ENCODE results near the gene WDR33.

WDR33 gene

DNA sequence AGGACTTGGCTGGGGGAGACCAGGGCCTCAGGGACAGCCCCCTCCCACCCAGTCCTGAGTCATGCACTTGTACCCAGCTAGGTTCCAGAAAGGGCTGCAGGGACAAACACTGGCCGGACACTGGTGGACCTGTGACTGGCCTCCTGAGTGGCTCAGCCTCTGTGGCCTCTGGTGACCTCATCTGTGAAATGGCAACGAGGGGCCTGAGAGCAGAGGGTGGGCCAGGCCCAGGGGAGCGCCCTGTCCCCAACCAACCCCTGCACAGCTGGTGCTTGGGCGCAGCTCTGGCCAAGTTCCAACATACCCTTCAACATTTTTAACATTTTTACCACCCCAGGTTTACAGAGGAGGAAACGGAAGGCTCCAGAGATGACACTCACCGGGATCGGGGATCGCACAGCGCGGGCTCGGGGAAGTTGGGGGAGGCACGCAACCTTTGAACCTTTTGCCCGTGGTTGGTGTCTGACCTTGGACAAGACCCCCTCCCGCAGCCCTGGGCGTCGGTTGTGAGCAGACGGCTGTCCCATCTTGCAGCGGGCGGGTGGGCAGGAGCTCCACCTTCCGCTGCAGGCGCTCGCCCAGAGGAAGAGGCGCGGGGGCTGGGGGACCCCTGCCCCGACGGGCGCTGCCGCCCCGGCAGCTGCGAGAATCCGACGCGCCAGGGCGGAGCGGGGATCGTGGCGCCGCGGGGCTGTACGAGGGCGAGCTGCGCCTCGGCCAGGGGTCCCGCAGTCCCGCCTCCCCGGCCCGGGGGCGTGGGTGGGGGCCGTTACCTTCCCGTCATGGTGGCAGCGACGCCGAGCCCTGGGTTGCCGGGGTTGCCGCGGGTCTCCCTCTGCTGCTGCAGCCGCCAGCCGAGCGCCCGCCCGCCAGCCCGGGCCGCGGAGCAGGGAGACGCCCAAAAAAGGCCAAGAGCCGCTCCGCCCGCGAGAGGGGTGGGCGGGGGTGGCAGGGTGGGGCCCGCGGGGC lies 136.4 kb downstream of the WDR33 start:
- peak overlapping the region; percentile 47 for H3K4me3 ChIP-seq (ENCODE audit: low read depth, low read length)

DNA sequence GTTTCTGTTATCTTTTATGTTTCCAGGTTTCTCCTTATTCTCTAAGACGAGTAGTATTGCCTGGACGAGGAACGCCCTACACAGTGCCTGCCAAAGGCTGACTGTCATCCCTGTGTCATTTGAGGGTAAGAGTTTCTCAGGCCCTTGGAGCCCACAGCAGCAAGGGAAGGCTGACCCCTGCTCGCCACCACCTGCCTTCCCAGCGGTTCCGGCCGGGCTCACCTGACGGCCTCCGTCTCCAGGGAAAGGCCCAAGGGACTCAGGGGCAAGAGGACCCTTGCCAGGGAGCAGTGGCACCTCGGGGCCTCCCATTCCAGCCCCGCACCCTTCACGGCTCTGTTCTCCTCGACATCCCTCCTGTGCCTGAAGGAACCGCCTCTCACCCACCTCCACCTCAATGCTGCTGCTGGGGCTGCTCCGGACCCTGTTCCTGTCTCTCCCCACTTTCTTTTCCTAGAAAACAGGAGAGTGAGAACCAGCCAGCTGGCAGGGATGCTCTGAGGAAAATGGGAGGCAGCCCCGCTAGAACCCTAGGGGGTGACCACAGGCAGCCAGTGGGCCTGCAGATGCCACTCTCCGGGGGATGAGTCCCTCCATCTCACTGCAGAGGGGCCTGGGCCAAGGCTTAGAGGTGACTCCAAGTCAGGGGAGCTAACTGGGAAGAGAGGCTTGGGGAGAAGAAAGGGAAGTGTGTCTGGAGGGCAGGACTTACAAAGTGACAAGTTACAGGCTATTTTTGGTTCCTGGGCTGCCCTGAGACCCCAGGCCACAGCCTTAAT lies 137.5 kb downstream of the WDR33 start:
- no peak overlapping the region for H3K4me3 ChIP-seq (ENCODE audit: low read depth, low read length)

DNA sequence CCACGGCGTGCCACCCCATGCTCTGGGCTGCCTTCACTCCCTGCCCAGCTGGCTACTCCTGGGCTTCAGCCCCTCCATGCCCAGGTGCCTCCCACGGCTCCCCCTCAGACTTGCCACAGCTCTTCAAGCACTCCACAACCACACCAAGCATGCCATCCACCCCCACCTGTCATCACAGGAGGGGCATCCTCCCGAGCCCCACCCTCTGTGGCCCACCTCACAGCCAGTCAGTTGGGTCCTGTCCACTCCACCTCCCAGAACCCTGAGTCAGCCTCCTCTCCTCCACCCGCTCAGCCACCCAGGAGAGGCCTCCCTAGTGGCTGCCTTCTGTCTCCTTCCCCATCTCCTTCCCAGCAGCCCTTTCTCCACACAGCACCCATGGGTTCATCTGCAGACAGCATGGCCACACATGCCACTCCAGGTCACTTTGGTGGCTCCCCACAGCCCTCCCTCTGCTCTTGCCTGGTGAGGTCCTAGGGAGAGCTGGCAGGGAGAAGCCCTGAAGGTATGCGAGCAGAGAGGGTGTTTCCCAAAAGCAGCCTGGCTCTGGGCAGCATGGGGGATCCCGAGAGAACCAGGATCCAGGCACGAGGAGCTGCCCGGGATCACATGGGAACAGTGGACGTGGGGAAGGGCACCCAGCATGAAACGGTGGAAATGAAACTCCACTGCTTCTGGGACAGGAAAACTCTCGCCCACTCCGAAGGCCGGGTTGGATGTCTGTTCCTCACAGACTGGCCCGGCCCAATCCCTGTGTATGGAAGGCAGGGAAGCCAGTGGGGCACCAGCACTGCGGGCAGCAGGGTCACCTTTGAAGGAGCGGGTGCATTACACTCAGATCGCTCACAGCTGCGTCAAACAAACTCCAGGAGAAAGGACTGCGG lies 138.4 kb downstream of the WDR33 start:
- no peak overlapping the region for H3K4me3 ChIP-seq (ENCODE audit: low read depth, low read length)

DNA sequence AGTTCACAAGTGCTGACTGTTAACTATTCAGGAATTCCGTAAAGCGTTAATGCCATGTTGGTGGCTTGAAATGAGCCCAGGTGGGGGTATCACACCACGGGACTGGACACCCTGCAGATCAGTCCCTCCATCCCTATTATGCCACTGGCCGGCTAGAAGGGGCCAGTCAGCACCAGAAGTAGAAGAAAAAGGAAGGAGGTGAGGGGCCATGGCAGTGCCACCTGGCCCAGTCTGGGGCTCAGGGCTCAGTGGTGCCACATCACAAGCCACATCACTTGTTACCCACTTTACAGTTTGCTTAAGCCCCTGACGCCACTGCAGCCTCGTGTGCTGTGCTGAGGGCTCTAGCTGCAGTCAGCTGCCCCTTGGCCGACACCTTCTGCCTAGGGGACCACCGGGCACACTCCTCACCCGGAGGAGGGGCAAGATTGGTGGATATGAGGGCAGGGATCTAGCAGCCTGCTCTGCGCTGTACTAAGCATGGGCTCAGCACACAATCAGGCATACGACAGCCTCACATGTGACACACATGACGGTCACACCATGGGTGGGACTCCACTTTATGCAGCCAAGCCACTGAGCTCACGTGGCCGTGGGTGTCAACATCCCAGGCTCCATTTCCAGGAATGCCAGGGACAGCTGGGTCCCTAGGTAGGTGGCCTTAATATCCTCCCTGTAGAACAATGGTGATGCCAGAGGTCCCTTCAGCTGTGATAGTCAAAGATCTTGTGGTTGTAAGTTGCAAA lies 139.2 kb downstream of the WDR33 start:
- no peak overlapping the region for H3K4me3 ChIP-seq (ENCODE audit: low read depth, low read length)

DNA sequence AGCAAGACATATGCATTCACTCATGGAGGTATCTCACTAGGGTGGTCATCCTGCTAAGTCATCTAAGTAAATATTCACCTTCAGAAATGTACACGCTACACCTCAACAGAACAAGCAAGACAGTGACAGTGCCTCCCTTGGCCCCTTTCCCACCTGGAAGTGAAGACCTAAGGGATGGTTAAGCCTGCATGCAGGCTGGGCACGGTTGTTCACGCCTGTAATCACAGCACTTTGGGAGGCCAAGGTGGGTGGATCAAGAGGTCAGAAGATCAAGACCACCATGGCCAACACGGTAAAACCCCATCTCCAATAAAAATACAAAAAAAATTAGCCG lies 140.0 kb downstream of the WDR33 start:
- H3K4me3 ChIP-seq (ENCODE audit: low read depth, low read length) = no peak overlapping the region

DNA sequence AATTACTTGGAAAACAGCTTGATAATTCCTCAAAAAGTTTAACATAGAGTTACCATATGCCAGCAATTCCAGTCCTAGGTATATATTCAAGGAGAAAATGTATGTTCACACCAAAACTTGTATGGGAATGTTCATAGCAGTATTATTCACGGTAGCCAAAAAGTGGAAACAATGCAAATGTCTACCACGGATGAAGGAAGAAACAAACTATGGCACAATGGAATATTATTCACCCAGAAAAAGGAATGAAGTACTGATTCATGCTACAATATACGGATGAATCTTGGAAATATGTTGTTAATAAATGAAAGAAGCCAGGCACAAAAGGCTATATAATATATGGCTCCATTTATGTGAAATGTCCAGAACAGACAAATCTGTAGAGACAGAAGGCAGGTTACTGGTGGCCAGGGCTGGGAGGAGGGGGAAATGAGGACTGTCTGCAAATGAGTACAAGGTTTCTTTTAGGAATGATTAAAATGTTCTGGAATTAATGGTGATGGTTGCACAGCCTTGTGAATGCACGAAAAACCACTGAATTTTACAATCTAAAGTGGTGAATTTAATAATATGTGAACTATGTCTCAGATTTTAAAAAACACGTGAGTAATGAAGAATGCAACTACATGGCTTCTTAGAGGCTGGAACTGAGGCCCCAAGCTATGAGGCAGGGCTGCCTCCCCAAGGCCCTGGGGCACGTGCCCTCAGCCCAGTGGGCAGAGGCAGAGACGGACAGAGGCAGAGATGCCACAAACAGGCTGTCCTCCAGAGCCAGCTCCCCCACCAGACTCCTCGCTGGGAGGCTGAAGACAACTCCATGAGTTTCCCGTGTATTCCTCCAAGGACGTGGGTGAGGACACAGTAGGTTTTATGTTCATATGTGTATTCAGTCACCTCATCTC lies 140.7 kb downstream of the WDR33 start:
- no peak overlapping the region for H3K4me3 ChIP-seq (ENCODE audit: low read depth, low read length)

DNA sequence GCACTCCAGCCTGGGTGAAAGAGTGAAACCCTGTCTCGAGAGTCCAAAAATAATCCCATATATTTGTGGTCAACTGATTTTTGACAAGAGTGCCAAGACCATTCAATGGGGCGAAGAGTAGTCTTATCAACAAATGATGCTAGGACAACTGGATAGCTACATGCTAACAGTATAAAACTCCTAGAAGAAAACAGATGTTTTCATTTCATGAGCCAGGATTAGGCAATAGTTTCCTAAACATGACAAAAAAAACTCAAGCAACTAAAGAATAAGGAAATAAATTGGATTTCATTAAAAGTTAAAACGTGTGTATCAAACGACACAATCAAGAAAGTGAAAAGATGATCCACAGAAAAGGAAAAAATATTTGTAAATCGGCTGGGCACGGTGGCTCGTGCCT lies 141.9 kb downstream of the WDR33 start:
- H3K4me3 ChIP-seq (ENCODE audit: low read depth, low read length) = no peak overlapping the region

DNA sequence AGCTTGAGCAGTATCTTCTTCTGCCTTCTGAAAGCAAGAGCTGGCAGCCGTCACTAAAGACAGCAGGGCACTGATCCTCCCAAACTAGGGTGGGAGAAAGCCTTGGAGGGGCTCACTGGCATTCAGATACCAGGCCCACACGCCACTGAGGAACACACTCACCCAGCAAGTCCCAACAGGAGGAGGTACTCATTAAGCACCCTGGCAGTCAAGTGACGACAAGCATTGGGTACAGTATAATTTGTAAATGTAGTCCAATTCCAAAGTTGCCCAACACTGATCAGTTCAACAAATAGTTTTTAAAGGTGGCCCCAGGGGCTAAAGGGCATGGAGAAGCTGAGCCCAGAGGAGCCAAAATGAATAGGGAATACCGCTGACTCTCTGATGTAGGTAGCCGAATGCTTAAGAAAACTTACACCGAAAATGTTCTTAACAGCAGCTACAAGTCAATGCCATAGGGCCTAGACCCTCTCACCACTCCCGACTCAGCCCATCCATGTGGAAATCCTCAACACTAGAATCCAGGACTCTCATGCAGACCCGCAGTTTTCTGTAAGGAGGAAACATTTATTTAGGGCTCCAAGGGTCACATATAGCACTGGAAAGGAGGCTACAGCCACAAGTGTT lies 145.6 kb downstream of the WDR33 start:
- H3K4me3 ChIP-seq (ENCODE audit: low read depth, low read length) = no peak overlapping the region

DNA sequence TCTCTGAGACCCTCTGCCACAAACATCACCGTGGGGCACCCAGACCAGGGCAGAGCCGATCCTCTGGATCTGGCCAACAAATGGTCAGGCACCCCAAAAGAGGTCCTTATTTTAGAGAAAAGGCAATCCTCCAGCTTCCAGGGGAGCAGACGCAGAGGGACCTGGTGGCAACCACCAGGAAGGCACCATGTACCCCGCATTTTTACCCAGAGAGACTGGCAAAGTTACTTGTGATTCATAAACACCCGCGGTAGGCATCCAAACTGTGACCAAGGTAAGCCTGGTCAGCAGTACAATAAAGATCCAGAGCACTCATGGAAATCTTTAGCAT lies 146.1 kb downstream of the WDR33 start:
- no peak overlapping the region for H3K4me3 ChIP-seq (ENCODE audit: low read depth, low read length)

DNA sequence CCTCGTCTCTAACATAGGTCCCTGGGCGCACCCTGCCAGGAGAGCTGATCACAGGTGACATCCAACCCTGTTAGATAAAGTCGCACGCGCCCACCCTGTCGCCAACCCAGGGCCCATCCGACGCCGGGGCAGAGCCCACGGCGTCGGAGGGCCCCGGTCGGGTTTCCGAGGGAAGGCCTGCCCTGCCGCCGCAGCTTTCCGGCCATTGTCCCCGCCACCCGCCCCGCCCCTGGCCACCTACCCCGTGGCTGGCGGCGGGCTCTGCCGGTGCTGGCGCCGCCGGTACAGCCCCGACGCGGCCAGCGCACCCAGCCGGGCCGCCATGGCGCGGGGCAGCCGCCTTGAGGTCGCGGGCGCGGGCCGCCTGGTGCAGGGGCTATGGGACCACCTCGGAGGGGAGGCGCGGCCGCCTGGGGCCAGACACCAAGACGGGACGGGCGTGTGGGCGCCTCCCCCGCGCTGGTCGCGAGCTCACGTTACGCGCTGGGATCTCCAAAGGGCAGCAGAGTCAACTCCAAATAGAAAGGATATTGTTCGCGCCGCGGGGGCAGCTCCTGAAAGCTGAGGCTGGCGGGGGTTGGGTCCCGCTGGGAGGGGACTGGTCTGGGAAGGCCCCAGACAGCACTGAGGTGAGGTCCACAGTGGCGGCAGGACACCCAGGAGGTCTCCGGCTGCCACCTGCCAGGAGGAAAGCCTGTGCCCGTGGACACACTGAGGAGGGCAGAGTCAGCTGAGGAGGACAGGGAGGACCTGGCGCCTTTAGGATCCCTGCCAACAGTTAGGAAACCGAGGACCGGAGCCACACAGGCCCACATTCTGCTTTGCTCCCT lies 146.7 kb downstream of the WDR33 start:
- H3K4me3 ChIP-seq (ENCODE audit: low read depth, low read length) = peak overlapping the region; percentile 24

DNA sequence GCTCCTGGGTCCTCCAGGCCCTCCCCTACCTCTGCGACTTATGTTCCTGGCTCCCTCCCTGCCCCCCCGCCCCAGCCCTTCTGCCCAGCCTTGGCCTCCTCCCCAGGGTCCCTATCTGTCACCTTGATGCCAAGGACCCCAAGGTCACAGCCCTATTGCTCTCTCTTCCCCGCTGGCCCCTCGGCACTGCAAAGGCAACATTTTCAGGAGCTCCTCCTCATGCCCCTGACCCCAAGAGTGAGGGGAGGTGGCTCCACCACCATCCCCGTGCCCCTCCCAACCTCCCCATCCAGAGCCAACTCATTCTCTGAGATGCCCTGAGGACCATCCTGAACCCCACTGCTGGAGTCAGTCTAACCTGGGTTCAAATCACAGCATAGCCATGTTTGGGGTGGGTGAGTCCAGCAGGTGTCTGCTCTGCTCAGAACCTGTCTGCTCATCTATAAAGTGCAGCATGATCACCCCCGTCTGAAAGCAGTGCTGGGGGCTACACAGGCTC lies 147.4 kb downstream of the WDR33 start:
- H3K4me3 ChIP-seq (ENCODE audit: low read depth, low read length) = no peak overlapping the region

DNA sequence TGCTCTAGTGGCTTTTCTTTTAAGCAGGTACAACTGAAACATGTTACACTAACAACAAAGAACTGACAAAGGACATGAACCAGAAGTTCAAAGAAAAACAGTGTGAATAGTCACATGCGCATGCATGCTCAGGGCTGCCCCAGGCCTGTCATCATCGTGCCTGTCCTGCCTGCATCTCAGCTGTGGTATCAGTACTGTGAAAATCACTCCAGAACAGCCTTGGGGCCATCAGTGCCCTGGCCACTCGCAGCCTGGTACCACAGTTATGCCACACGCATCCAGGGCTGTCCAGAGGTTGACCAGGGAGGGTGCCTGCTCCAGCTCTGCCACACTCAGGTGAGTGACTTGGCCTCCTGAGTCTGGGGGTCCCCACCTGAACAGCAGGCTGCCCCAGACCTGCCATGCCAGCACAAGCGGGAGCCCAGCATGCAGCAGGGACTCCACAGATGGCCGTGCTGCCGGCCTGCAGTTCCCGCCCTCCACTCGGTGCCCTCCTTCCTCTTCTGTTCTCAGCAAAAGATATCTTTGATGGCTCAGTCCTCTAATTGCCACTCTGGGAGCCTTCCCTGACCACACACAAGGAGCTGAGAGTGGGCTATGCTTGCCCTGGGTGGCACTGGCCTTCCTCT lies 147.9 kb downstream of the WDR33 start:
- H3K4me3 ChIP-seq (ENCODE audit: low read depth, low read length) = no peak overlapping the region

DNA sequence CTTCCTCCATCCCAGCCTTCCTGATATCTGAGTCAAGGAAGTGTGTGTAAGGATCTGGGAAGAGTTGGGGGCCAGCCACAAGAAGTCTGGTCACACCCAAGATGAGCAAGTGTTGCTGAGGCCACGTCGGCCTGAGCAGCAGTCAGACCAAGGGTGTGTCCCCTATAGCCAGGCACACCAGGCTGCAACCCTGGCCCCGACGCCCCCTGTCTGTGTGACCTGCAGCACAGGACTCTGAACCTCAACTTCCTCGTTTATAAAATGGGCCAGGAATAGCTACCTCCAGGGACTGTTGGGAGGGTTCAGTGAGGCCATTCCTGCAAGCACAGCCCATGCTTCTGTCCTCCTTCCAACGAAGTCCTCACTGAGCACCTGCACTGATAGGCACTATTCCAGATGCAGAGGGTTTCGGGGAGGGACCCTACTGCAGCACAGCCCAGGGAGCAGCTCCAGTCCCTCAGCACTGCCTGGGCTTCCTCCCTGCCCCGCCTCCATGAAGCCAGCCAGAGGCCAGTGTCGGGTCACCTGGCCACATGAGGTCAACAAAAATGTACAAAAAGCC lies 148.9 kb downstream of the WDR33 start:
- H3K4me3 ChIP-seq (ENCODE audit: low read depth, low read length) = no peak overlapping the region

DNA sequence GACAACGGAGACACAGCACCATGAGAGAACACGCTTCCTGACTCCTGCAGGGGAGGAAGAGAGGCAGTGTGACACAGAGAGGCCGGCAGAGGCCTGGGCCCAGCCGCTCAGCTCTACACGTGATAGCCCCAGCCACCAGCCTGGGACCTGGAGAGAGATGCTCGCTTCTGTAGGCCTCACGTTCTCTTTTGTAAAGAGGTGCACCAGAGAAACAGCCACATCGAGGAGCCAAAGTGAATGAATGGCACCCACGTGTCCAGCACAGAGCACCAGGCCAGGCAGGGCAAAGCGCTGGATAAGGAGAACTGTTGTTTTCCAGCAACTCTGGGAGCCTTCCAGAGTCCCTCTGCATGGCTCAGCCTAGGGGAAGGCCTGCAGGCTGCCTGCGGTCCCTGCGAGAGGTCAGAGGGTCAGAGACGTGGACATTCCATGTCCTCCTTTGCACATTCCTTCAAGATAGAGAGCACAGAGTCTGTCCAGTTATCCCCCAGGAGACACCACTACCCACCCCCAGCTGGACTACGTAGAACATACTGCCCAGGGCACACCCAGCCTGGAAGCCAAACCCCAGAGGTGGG lies 149.8 kb downstream of the WDR33 start:
- H3K4me3 ChIP-seq (ENCODE audit: low read depth, low read length) = no peak overlapping the region

DNA sequence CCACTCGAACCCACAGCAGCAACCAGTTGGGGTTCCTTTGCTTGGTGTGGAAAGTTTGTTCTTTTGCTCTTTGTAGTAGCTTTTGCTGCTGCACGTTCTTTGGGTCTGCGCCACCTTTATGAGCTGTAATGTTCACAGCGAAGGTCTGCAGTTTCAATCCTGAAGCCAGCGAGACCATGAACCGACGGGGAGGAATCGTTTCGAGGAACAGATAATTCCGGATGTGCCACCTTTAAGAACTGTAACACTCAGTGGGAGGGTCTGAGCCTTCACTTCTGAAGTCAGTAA lies 150.7 kb downstream of the WDR33 start:
- no peak overlapping the region for H3K4me3 ChIP-seq (ENCODE audit: low read depth, low read length)

DNA sequence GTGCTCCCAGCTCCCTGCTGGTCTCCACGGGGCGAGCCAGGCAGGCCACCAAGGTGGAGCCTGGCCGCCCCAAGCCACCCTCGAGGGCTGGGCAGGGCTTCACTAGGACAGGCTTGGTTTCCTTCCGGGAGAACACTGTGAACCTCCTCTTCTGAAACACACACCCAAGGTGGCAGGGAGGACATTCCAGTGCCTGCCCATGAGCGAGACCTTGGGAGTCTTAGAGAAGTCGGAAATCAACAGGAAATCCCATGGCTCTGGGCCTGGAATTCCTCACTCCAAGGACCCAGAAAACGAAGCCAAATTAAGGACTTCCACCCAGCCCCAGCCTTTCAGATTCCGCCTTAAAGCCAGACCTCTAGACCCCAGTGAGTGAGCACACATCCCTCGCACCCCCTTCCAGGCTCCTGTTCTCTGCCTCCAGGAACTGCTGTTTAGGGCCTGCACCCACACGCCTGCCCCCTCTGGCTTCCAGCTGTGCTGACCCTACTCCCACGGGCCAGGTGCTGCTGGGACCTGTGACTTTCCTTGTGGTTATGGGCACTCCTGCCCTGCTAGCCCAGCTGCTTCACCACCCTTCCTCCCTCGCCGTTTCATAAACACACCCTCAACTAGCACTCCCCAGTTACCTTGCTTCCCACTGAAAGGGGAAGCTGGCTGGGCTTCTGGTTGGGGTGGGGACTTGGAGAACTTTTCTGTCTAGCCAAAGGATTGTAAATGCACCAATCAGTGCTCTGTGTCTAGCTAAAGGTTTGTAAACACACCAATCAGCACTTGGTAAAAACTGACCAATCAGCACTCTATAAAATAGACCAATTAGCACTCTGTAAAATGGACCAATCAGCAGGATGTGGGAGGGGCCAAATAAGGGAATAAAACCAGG lies 151.3 kb downstream of the WDR33 start:
- H3K4me3 ChIP-seq (ENCODE audit: low read depth, low read length) = no peak overlapping the region
